ENCODE measurements around the gene FGD3. TPM values are rescaled to one million over a fixed set of nuclear protein-coding genes. Genes with fewer than 3 reads are reported as not detected.

The FGD3 gene
- total RNA-seq, 1 experiment from 2014 or later: 0.09 TPM

- peak; percentile 79 for TF ChIP-seq CTCF (conservative IDR thresholded peaks at IDR 0.05; ENCODE audit: low read depth, low read length)
- TF ChIP-seq EZH2 (IDR thresholded peaks at IDR 0.05; ENCODE audit: borderline replicate concordance, low read depth, low read length, poor library complexity, severe bottlenecking): no peak
- Histone ChIP-seq H3K27ac (ENCODE audit: low read depth, low read length, poor library complexity, severe bottlenecking) (no peak overlapping the region), H3K4me3 (ENCODE audit: low read depth, low read length, poor library complexity, severe bottlenecking) (peak overlapping the region; percentile 31), H3K4me1 (ENCODE audit: insufficient read depth, low read length, poor library complexity, severe bottlenecking) (no peaks in the 10 kb centered on the region), H3K27me3 (replicated peaks; ENCODE audit: insufficient read depth, low read depth, low read length, poor library complexity) (no peaks in the 10 kb centered on the region), H3K9me3 (ENCODE audit: low read depth, low read length, poor library complexity, severe bottlenecking) (no peaks in the 10 kb centered on the region), H3K36me3 (ENCODE audit: insufficient read depth, low read length, poor library complexity, severe bottlenecking) (no peaks in the 10 kb centered on the region)
- no TSS peak for BruUV-seq (replicated peaks)
- peak; percentile 62 for DNase-seq (ENCODE audit: low spot score)
- intact Hi-C loops (cut with micrococcal nuclease; ENCODE audit: unreplicated experiment): loop anchor here (2.0 kb wide), 1 partner anchor 299 kb away; no protein-coding TSS in a partner anchor
- ChIA-PET CTCF (interaction anchor here (0.6 to 1.3 kb wide), 6 partner anchors 51 to 562 kb away, joined by 3 to 8 read pairs (median 3); no protein-coding TSS in a partner anchor), POLR2A (ENCODE audit: low non-redundant PET) (no interaction called here)
Observed at GRCh38 chr9:93003552-93004407, 56.5 kb downstream of the FGD3 start.

DNA sequence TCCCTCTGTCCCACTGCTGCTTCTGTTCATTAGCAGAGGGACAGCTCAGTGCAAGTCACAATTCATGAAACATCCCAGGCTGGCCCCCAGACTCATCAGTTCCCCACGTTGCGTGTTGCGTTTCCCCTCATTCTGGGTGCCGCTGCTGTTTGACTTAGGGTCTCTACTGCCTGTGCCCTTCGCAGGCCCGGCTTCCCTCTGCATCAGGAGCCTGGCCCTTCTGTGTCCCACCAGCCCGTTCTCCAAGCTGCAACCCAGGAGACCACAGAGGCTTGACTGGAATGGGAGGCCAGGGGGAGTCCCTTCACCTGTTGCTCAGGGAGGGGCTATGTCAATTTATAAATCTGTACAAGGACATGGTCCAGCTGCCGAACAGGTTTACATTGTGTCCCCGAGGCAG, 57.2 kb downstream of the FGD3 start:
- intact Hi-C loops (cut with micrococcal nuclease; ENCODE audit: unreplicated experiment): no loop called here
- POLR2A ChIA-PET (ENCODE audit: low non-redundant PET): no interaction called here
- Histone ChIP-seq H3K9me3 (ENCODE audit: low read depth, low read length, poor library complexity, severe bottlenecking) (no peaks in the 10 kb centered on the region), H3K36me3 (ENCODE audit: insufficient read depth, low read length, poor library complexity, severe bottlenecking) (no peaks in the 10 kb centered on the region), H3K27ac (ENCODE audit: low read depth, low read length, poor library complexity, severe bottlenecking) (no peak overlapping the region), H3K4me1 (ENCODE audit: insufficient read depth, low read length, poor library complexity, severe bottlenecking) (no peaks in the 10 kb centered on the region), H3K27me3 (replicated peaks; ENCODE audit: insufficient read depth, low read depth, low read length, poor library complexity) (no peaks in the 10 kb centered on the region), H3K4me3 (ENCODE audit: low read depth, low read length, poor library complexity, severe bottlenecking) (no peak overlapping the region)
- BruUV-seq (replicated peaks): no TSS peak
- CTCF ChIA-PET: interaction anchor here (0.9 to 1.3 kb wide), 2 partner anchors 51 to 300 kb away, joined by 3 read pairs; no protein-coding TSS in a partner anchor
- TF ChIP-seq EZH2 (IDR thresholded peaks at IDR 0.05; ENCODE audit: borderline replicate concordance, low read depth, low read length, poor library complexity, severe bottlenecking) (no peak), CTCF (conservative IDR thresholded peaks at IDR 0.05; ENCODE audit: low read depth, low read length) (no peak)
- no peak for DNase-seq (ENCODE audit: low spot score)

DNA sequence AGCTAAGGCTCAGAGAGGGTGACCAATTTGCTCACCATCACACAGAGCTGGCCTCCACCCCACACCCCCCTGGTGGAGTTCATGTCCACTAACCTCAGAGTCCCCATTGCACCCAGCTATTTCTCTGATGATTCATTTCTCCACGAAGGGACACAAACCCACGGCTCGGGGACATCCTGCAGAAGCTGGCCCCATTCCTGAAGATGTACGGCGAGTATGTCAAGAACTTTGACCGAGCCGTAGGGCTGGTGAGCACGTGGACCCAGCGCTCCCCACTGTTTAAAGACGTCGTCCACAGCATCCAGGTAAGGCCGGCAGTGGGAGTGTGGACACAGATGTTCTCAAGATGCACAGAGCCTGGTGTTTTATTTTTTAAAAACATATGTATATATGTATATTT, 58.6 kb downstream of the FGD3 start:
- H3K27me3 ChIP-seq (replicated peaks; ENCODE audit: insufficient read depth, low read depth, low read length, poor library complexity): no peaks in the 10 kb centered on the region
- no TSS peak for BruUV-seq (replicated peaks)
- no peaks in the 10 kb centered on the region for H3K9me3 ChIP-seq (ENCODE audit: low read depth, low read length, poor library complexity, severe bottlenecking)
- ChIA-PET CTCF (no interaction called here), POLR2A (ENCODE audit: low non-redundant PET) (no interaction called here)
- intact Hi-C loops (cut with micrococcal nuclease; ENCODE audit: unreplicated experiment): no loop called here
- no peaks in the 10 kb centered on the region for H3K36me3 ChIP-seq (ENCODE audit: insufficient read depth, low read length, poor library complexity, severe bottlenecking)
- no peaks in the 10 kb centered on the region for H3K4me1 ChIP-seq (ENCODE audit: insufficient read depth, low read length, poor library complexity, severe bottlenecking)
- no peak for DNase-seq (ENCODE audit: low spot score)
- TF ChIP-seq CTCF (conservative IDR thresholded peaks at IDR 0.05; ENCODE audit: low read depth, low read length) (no peak), EZH2 (IDR thresholded peaks at IDR 0.05; ENCODE audit: borderline replicate concordance, low read depth, low read length, poor library complexity, severe bottlenecking) (no peak)
- no peak overlapping the region for H3K27ac ChIP-seq (ENCODE audit: low read depth, low read length, poor library complexity, severe bottlenecking)
- H3K4me3 ChIP-seq (ENCODE audit: low read depth, low read length, poor library complexity, severe bottlenecking): no peak overlapping the region

Data from A673 (cell line).